Fibroblast of mammary gland (primary cell): ENCODE results near the gene TADA2A.
A peak's percentile ranks its signal among the peaks of the same experiment; 100 is the strongest.

Source experiments
- DNase-seq: peaks from one replicate; pipeline ENCODE4 v3.0.0-alpha.2; 2010; ENCODE audit warnings: low read depth
- H3K4me3 ChIP-seq: 2 replicates; pipeline ENCODE4 v1.5.1; 2011; ENCODE audit warnings: low read depth, mild to moderate bottlenecking, low read length, moderate library complexity; ENCODE audit not compliant: control insufficient read depth
- CTCF ChIP-seq: conservative IDR thresholded peaks from 2 replicates; pipeline ENCODE4 v1.5.1; 2011; ENCODE audit warnings: low read depth, low read length, inconsistent platforms; ENCODE audit not compliant: control insufficient read depth, insufficient read depth

Gene TADA2A

GRCh38 chr17:37488009-37488604 lies 81.4 kb downstream of the TADA2A start:
- TF ChIP-seq CTCF: no peak
- H3K4me3 ChIP-seq: peak overlapping the region; percentile 75
- peak; percentile 98 for DNase-seq

GRCh38 chr17:37488607-37489196 lies 82.0 kb downstream of the TADA2A start:
- DNase-seq: peak; percentile 98
- no peak for TF ChIP-seq CTCF

GRCh38 chr17:37489197-37490001 lies 82.7 kb downstream of the TADA2A start, which contains the start of gene DUSP14:
Gene DUSP14, plus strand, starts transcription at chr17:37489891. Its CDS starts 22,382 bp downstream, at chr17:37512273.
- peak within 1 kb of the TSS; percentile 81 for H3K4me3 ChIP-seq
- TF ChIP-seq CTCF: no peak
- DNase-seq: peak; percentile 67

More at GRCh38 chr17:37488607-37489196, 82.0 kb downstream of the TADA2A start:
- H3K4me3 ChIP-seq: peak overlapping the region; percentile 75

- TF ChIP-seq CTCF: no peak
- peak overlapping the region; percentile 81 for H3K4me3 ChIP-seq
- peak; percentile 51 for DNase-seq
Measured at GRCh38 chr17:37490022-37490587, 83.4 kb downstream of the TADA2A start.

- TF ChIP-seq CTCF: no peak
- H3K4me3 ChIP-seq: peak overlapping the region; percentile 81
- peak; percentile 92 for DNase-seq
Measured at GRCh38 chr17:37490638-37491614, 84.2 kb downstream of the TADA2A start.

GRCh38 chr17:37492167-37492566 lies 85.5 kb downstream of the TADA2A start:
- DNase-seq: no peak
- H3K4me3 ChIP-seq: peak overlapping the region; percentile 81
- no peak for TF ChIP-seq CTCF
